DMS153 (cell line): Measurements from ENCODE around the gene CHCHD6.
A peak's percentile ranks its signal among the peaks of the same experiment; 100 is the strongest.

Source experiments
- DNase-seq: peaks from one replicate; lab custom pipeline; 2025; lab: John Stamatoyannopoulos, UW

The CHCHD6 gene

GRCh38 chr3:126859415-126860246, 155.6 kb downstream of the CHCHD6 start:
- no peak for DNase-seq

- DNase-seq, result no peak
Observed at GRCh38 chr3:126865736-126866135, 161.7 kb downstream of the CHCHD6 start.

- no peak for DNase-seq
Observed at GRCh38 chr3:126866175-126866759, 162.2 kb downstream of the CHCHD6 start.

- no peak for DNase-seq
Observed at GRCh38 chr3:126867190-126867862, 163.3 kb downstream of the CHCHD6 start.

- DNase-seq, result no peak
Observed at GRCh38 chr3:126867863-126868200, 163.8 kb downstream of the CHCHD6 start.

- DNase-seq, result no peak
Observed at GRCh38 chr3:126870608-126871210, 166.7 kb downstream of the CHCHD6 start.

- peak; percentile 9 for DNase-seq
Observed at GRCh38 chr3:126872701-126873342, 168.8 kb downstream of the CHCHD6 start.

- no peak for DNase-seq
Observed at GRCh38 chr3:126873416-126873815, 169.4 kb downstream of the CHCHD6 start.

- DNase-seq, result no peak
Observed at GRCh38 chr3:126878664-126879063, 174.6 kb downstream of the CHCHD6 start.

GRCh38 chr3:126880901-126881300, 176.9 kb downstream of the CHCHD6 start:
- DNase-seq, result no peak

- no peak for DNase-seq
Observed at GRCh38 chr3:126881861-126882260, 177.8 kb downstream of the CHCHD6 start.

- no peak for DNase-seq
Observed at GRCh38 chr3:126883241-126883640, 179.2 kb downstream of the CHCHD6 start.

- DNase-seq, result no peak
Observed at GRCh38 chr3:126885425-126885824, 181.4 kb downstream of the CHCHD6 start.

- no peak for DNase-seq
Observed at GRCh38 chr3:126886217-126886616, 182.2 kb downstream of the CHCHD6 start.

- no peak for DNase-seq
Observed at GRCh38 chr3:126887686-126888085, 183.6 kb downstream of the CHCHD6 start.

- peak; percentile 41 for DNase-seq
Observed at GRCh38 chr3:126888186-126888760, 184.2 kb downstream of the CHCHD6 start.

GRCh38 chr3:126889276-126890201, 185.5 kb downstream of the CHCHD6 start:
- DNase-seq, result no peak

GRCh38 chr3:126891141-126891540, 187.1 kb downstream of the CHCHD6 start:
- no peak for DNase-seq

GRCh38 chr3:126891791-126892190, 187.8 kb downstream of the CHCHD6 start:
- DNase-seq, result no peak

- DNase-seq, result no peak
Observed at GRCh38 chr3:126893651-126894050, 189.6 kb downstream of the CHCHD6 start.

- DNase-seq, result no peak
Observed at GRCh38 chr3:126894475-126894874, 190.4 kb downstream of the CHCHD6 start.
